Astrocyte of the spinal cord (primary cell): ENCODE results near the gene CTDSP1.

ENCODE experiments used
- DNase-seq: peaks from one replicate; pipeline ENCODE4 v3.0.0; 2011; ENCODE audit warnings: low read depth, low spot score
- H3K4me3 ChIP-seq: 2 replicates; pipeline ENCODE4 v1.5.1; 2011; ENCODE audit warnings: low read depth, mild to moderate bottlenecking, low read length, moderate library complexity
- CTCF ChIP-seq: IDR thresholded peaks from 2 replicates; pipeline ENCODE4 v1.5.1; 2012; ENCODE audit warnings: low read depth, mild to moderate bottlenecking, low read length, inconsistent platforms
- in situ Hi-C: cut with HindIII; loops from 2 replicates; pipeline ENCODE4 v1.10.0; 2017; ENCODE audit warnings: low sequenced_read_pairs

Gene CTDSP1

GRCh38 chr2:218389333-218390150 is 10.1 kb upstream of the CTDSP1 start:
- no peak overlapping the region for H3K4me3 ChIP-seq
- in situ Hi-C loops = no loop called here
- no peak for DNase-seq
- TF ChIP-seq CTCF = no peak

- no peak for DNase-seq
- TF ChIP-seq CTCF = no peak
- in situ Hi-C loops = no loop called here
- H3K4me3 ChIP-seq = no peak overlapping the region
These were observed 8.5 kb upstream of the CTDSP1 start for GRCh38 chr2:218391202-218391601.

- in situ Hi-C loops = no loop called here
- no peak for DNase-seq
- no peak overlapping the region for H3K4me3 ChIP-seq
- TF ChIP-seq CTCF = no peak
These were observed 7.2 kb upstream of the CTDSP1 start for GRCh38 chr2:218392459-218392858.

GRCh38 chr2:218392891-218393462 is 6.7 kb upstream of the CTDSP1 start:
- TF ChIP-seq CTCF = no peak
- no peak for DNase-seq
- in situ Hi-C loops = no loop called here
- H3K4me3 ChIP-seq = no peak overlapping the region

GRCh38 chr2:218393750-218394290 is 5.8 kb upstream of the CTDSP1 start:
- no peak for TF ChIP-seq CTCF
- DNase-seq = no peak
- in situ Hi-C loops = no loop called here
- no peak overlapping the region for H3K4me3 ChIP-seq

- in situ Hi-C loops = no loop called here
- TF ChIP-seq CTCF = no peak
- no peak overlapping the region for H3K4me3 ChIP-seq
- no peak for DNase-seq
These were observed 5.2 kb upstream of the CTDSP1 start for GRCh38 chr2:218394298-218395089.
